SK-N-SH treated with all-trans-retinoic acid at 6 μM for 48 hours (cell line): ENCODE measurements around the gene PPIAL4G.
"Not testable (repeated sequence)": the region's sequence is repeated elsewhere in the genome, so short reads cannot be mapped to it uniquely, and the experiment has no call there.

Experiments
- ARNTL ChIP-seq: fragments of 450-650 bp; formaldehyde crosslinking; IDR thresholded peaks from 2 replicates; pipeline ENCODE4 v1.5.0; 2020; ENCODE audit warnings: low read depth, mild to moderate bottlenecking, moderate library complexity, borderline replicate concordance
- CREB5 ChIP-seq: fragments of 250-450 bp; sonication (Bioruptor Pico); IDR thresholded peaks from 2 replicates; pipeline ENCODE4 v1.5.1; 2020; ENCODE audit warnings: low read depth, mild to moderate bottlenecking, moderate library complexity
- CSDC2 ChIP-seq: fragments of 250-450 bp; sonication (Bioruptor Pico); IDR thresholded peaks from 2 replicates; pipeline ENCODE4 v1.5.0; 2020; ENCODE audit warnings: mild to moderate bottlenecking, moderate library complexity
- ESRRG ChIP-seq: fragments of 250-450 bp; sonication (Bioruptor Pico); IDR thresholded peaks from 2 replicates; pipeline ENCODE4 v1.6.1; 2021; ENCODE audit warnings: mild to moderate bottlenecking
- OSR1 ChIP-seq: fragments of 250-450 bp; sonication (Bioruptor Pico); IDR thresholded peaks from 2 replicates; pipeline ENCODE4 v1.8.0; 2022; ENCODE audit warnings: moderate library complexity, mild to moderate bottlenecking, inconsistent platforms
- PATZ1 ChIP-seq: fragments of 250-450 bp; sonication (Bioruptor Pico); IDR thresholded peaks from 2 replicates; pipeline ENCODE4 v1.8.0; 2020; ENCODE audit warnings: mild to moderate bottlenecking, moderate library complexity, borderline replicate concordance
- POU6F1 ChIP-seq: fragments of 250-450 bp; sonication (Bioruptor Pico); IDR thresholded peaks from 2 replicates; pipeline ENCODE4 v1.8.0; 2021; ENCODE audit warnings: low read depth, mild to moderate bottlenecking, moderate library complexity, borderline replicate concordance
- RARB ChIP-seq: fragments of 250-450 bp; sonication (Bioruptor Pico); IDR thresholded peaks from 2 replicates; pipeline ENCODE4 v1.8.0; 2021; ENCODE audit warnings: mild to moderate bottlenecking, moderate library complexity
- TCF4 ChIP-seq: fragments of 250-450 bp; sonication (Bioruptor Pico); IDR thresholded peaks from 2 replicates; pipeline ENCODE4 v1.8.0; 2021; ENCODE audit warnings: mild to moderate bottlenecking, moderate library complexity, borderline replicate concordance
- ZC3H10 ChIP-seq: fragments of 250-450 bp; sonication (Bioruptor Pico); IDR thresholded peaks from 2 replicates; pipeline ENCODE4 v1.5.1; 2021; ENCODE audit warnings: mild to moderate bottlenecking, moderate library complexity
- ZFP30 ChIP-seq: fragments of 450-650 bp; formaldehyde crosslinking; IDR thresholded peaks from 2 replicates; pipeline ENCODE4 v1.5.0; 2022; ENCODE audit warnings: mild to moderate bottlenecking, moderate library complexity
- ZNF565 ChIP-seq: fragments of 450-650 bp; formaldehyde crosslinking; conservative IDR thresholded peaks from 2 replicates; pipeline ENCODE4 v1.5.0; 2020; ENCODE audit warnings: low read depth, mild to moderate bottlenecking, moderate library complexity
- ZNF70 ChIP-seq: fragments of 450-650 bp; formaldehyde crosslinking; IDR thresholded peaks from 2 replicates; pipeline ENCODE4 v1.5.0; 2020; ENCODE audit warnings: mild to moderate bottlenecking, moderate library complexity

- TF ChIP-seq OSR1 (CRISPR knock-in tag); ZC3H10 (CRISPR knock-in tag); ARNTL; RARB (CRISPR knock-in tag); PATZ1; ZFP30 (CRISPR knock-in tag); CSDC2; TCF4 (CRISPR knock-in tag); POU6F1; CREB5 (CRISPR knock-in tag); ESRRG (CRISPR knock-in tag); ZNF70 (CRISPR knock-in tag); ZNF565: not testable (repeated sequence)
Observed at GRCh38 chr1:148528591-148528990, 45.5 kb upstream of the PPIAL4G start.
